Activated naive CD4-positive, alpha-beta T cell (primary cell): ENCODE data around the gene SOHLH1.

Source experiments
- DNase-seq, 4 experiments: peaks; one replicate each; lab custom pipeline; 2025; lab: John Stamatoyannopoulos, UW

The SOHLH1 gene

GRCh38 chr9:135661816-135662560, 37.3 kb downstream of the SOHLH1 start:
- no peak for DNase-seq

DNA sequence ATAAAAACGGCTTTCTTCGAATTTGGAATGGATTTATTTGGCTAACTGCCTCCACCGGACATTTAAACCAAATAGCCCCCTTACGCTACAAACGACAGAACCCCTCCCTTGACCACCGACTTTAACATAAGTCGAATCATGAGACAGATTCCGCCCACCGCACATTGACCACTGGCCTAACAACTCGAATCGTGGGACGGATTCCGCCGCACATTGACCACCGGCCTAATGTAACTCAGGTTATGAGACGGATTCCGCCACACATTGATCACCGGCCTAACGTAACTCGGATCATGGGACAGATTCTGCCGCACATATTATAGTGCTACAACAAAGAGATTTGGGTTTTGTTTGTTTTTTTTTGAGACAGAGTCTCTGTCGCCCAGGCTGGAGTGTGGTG, 38.9 kb downstream of the SOHLH1 start:
- DNase-seq = no peak

DNA sequence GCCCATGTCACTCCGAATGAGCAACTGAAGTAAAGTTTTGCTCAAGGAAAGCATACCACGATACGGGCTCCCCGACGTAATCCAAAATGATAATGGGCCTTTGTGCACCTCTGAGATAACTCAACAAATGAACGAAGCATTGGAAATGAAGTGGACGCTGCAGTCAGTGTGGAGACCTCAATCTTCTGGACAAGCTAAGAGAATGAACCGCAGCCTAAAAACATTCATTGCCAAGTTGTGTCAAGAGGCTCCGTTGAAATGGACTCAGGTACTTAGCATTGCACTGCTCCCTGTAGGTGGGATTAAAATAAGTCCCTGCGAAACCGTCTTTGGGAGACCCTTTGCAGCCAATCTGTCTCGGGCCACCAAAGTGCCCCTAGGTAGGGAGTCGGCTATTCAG, 40.0 kb downstream of the SOHLH1 start:
- DNase-seq = no peak

DNA sequence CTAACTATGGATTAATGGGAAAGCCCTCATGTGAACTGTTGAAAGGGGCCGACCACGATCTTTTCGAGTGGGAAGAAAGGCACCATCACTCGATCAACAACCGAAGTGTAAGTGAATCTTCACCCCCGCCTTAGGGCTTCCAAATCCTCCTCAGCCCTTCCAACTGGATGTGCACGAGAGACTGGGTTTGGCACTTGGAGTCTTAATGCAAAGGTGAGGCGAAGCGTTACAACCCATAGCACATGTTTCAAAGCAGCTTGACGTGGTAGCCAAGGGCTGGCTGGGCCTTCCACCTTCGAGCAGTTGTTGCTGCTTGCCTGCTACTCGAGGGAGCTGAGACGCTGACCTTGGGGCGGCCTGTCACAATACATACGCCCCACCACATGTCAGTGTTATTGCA, 41.9 kb downstream of the SOHLH1 start:
- no peak for DNase-seq

GRCh38 chr9:135655317-135655716, 44.0 kb downstream of the SOHLH1 start:
- no peak for DNase-seq

- no peak for DNase-seq
Measured at GRCh38 chr9:135650408-135650807, 48.9 kb downstream of the SOHLH1 start.

- DNase-seq = no peak
Measured at GRCh38 chr9:135649508-135649907, 49.8 kb downstream of the SOHLH1 start.

DNA sequence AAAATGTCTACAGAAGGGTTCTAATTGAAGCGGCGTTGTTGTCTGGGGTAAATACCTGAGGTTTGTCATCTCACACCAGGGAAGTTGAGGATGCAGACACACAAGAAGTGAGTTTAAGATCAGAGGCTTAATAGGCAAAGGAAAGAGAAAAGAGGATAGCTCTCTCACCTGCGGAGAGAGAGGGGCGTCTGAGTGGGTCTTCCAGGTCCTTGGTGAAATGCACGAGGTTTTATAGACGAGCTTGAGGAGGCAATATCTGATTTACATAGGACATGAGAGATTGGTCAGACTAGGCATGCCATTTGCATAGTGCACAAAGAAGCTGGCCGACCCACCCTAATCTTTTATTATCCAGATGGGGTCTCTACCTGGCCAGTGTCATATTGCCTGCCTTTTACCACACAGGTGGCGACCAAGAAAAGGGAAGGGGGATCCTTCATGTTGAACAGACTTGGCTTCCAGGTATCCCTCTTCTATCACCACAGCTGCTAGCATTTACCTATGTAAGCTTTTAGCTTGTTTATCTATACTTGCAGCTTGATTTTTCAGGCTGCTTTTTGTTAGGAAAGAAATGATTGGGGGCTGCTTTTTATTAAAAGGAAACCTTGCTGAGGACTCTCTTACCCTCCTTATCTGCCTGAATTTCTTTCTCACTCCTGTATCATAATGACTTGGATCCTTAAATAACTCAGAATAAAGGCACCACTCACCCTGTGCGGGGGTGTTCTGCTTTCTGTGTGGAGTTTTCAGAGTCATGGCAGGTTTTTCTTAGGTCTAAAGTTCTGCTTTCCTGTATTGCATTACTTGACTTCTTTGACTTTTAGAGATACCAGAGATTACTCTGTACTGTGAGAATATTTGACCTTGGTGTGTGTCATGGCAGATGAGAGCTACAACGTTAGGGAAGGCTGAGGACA, 50.5 kb downstream of the SOHLH1 start:
- DNase-seq = no peak

DNA sequence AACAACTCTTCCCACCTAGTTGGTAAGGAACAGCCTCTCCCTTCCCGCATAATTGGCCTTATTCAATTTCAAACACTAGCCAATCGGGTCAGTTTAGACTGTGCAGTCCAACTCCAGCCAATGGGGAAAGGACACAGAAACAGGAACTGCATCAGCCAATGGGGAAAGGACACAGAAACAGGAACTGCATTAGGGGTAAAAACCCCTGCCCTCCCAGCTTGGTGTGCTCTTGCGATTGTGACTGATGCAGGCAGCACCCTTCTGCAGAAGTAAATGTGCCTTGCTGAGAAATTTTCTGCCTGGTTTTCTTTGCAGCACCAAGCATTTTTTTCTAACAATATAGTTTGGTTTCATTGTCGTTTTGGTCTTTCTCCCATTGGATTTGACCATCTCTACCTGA, 51.4 kb downstream of the SOHLH1 start:
- no peak for DNase-seq

GRCh38 chr9:135644631-135645218, 54.6 kb downstream of the SOHLH1 start:
- no peak for DNase-seq
